ENCODE data around the gene MAML3.

GRCh38 chr4:139776235-139776634, 377.7 kb downstream of the MAML3 start:
- TF ChIP-seq CTCF (IDR thresholded peaks at IDR 0.05; ENCODE audit: low read depth, low read length) (no peak), EZH2phosphoT487 (IDR thresholded peaks at IDR 0.05; ENCODE audit: low read depth) (no peak)
